ENCODE data around the gene TMEM243. TPM values are rescaled to one million over a fixed set of nuclear protein-coding genes. Genes with fewer than 3 reads are reported as not detected.

The TMEM243 gene
- total and polyA plus RNA-seq, 2 donors (not counting 3 experiments of a cell fraction or from before 2014, with no cell fraction given) = 26.9 to 28.8 TPM

DNA sequence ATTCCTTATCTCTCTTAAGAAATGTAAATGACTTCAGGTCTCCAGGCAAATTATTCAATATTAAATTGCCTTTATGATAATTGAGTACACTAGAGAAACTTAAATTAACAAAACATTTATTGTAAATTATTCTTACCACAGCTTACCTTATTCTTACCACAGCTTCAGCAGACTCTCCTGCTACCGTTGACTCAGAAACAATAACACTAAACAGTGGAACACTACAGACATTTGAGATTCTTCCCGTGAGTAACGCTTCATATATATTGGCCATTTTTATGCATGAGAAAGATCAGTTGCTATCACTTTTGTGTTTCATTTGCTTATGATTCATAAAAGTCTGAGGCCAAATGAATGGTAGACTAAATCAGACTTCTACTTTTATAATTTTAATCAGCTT lies 28.7 kb downstream of the TMEM243 start:
- no peaks in the 10 kb centered on the region for H3K79me2 ChIP-seq (ENCODE audit: control insufficient read depth, insufficient read depth, low read length)

GRCh38 chr7:87188930-87189329 lies 30.6 kb downstream of the TMEM243 start:
- POLR2A ChIA-PET = no interaction called here
- no peak overlapping the region for H2AFZ ChIP-seq (ENCODE audit: low read depth, low read length)
- H4K20me1 ChIP-seq (replicated peaks; ENCODE audit: control insufficient read depth, extremely low read depth, insufficient read depth, low read length) = no peaks in the 10 kb centered on the region
- no peak overlapping the region for H3K9ac ChIP-seq (replicated peaks; ENCODE audit: extremely low read depth, insufficient read depth, low read length)
- DNase-seq (ENCODE audit: low read depth, low spot score) (no peak), FAIRE-seq (no peak)
- TF ChIP-seq FOS (IDR thresholded peaks at IDR 0.05; ENCODE audit: borderline replicate concordance, insufficient read depth, low read length) (no peak), GATA2 (IDR thresholded peaks at IDR 0.05; ENCODE audit: insufficient read depth, insufficient read length, low read depth, low read length) (no peak), POLR2AphosphoS5 (IDR thresholded peaks at IDR 0.05; ENCODE audit: insufficient read depth, low read depth, low read length) (no peak), JUN (IDR thresholded peaks at IDR 0.05; ENCODE audit: borderline replicate concordance, insufficient read depth, insufficient read length, low read depth) (no peak), POLR2A (IDR thresholded peaks at IDR 0.05; ENCODE audit: low read depth, low read length) (no peak), MYC (IDR thresholded peaks at IDR 0.05; ENCODE audit: low read depth, low read length) (no peak), CTCF (IDR thresholded peaks at IDR 0.05; ENCODE audit: extremely low read depth in 1 of 2, insufficient read depth in 1 of 2, low read depth in 1 of 2, low read length in 2 of 2) (no peak), EZH2 (IDR thresholded peaks at IDR 0.05; ENCODE audit: borderline replicate concordance, low read depth, low read length, severe bottlenecking) (no peak)
- TF ChIP-seq, protein P1, sequence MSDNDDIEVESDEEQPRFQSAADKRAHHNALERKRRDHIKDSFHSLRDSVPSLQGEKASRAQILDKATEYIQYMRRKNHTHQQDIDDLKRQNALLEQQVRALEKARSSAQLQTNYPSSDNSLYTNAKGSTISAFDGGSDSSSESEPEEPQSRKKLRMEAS (IDR thresholded peaks at IDR 0.05; ENCODE audit: insufficient read depth, insufficient read length) = no peak
- H3K4me1 ChIP-seq (ENCODE audit: control insufficient read depth, extremely low read depth, insufficient read depth, low read length) = no peaks in the 10 kb centered on the region
- intact Hi-C loops (cut with micrococcal nuclease) = no loop called here
- BruUV-seq (replicated peaks) = no TSS peak
- H3K4me2 ChIP-seq (ENCODE audit: insufficient read depth, low read length) = no peak overlapping the region
- H3K36me3 ChIP-seq (ENCODE audit: control insufficient read depth in 2 of 2, extremely low read depth in 1 of 2, insufficient read depth in 2 of 2, low read length in 2 of 2) = peaks cover 23 to 51% of the 10 kb centered on the region in 2 experiments
- H3K79me2 ChIP-seq (ENCODE audit: control insufficient read depth, insufficient read depth, low read length) = no peaks in the 10 kb centered on the region
- no peaks in the 10 kb centered on the region for H3K9me1 ChIP-seq (replicated peaks; ENCODE audit: control insufficient read depth, extremely low read depth, insufficient read depth, low read length)
- dilution Hi-C loops (cut with MboI; ENCODE audit: extremely low pct_ligation_motif_present, low sequenced_read_pairs) = no loop called here
- no peak overlapping the region for H3K27ac ChIP-seq (ENCODE audit: insufficient read depth, low read depth, low read length)
- no peaks in the 10 kb centered on the region for H3K9me3 ChIP-seq (replicated peaks; ENCODE audit: control insufficient read depth, insufficient read depth, low read length)
- CTCF ChIA-PET = no interaction called here
- H3K4me3 ChIP-seq (replicated peaks in 1 of 3; ENCODE audit: insufficient read depth in 1 of 3, low read depth in 1 of 3, low read length in 3 of 3) = no peak overlapping the region
- H3K27me3 ChIP-seq (ENCODE audit: control insufficient read depth in 2 of 2, insufficient read depth in 2 of 2, low read length in 2 of 2) = no peaks in the 10 kb centered on the region

More for the DNA sequence above, 28.7 kb downstream of the TMEM243 start:
- Histone ChIP-seq H3K4me2 (ENCODE audit: insufficient read depth, low read length) (no peak overlapping the region), H4K20me1 (replicated peaks; ENCODE audit: control insufficient read depth, extremely low read depth, insufficient read depth, low read length) (no peaks in the 10 kb centered on the region), H3K27me3 (ENCODE audit: control insufficient read depth in 2 of 2, insufficient read depth in 2 of 2, low read length in 2 of 2) (no peaks in the 10 kb centered on the region), H3K36me3 (ENCODE audit: control insufficient read depth in 2 of 2, extremely low read depth in 1 of 2, insufficient read depth in 2 of 2, low read length in 2 of 2) (peaks cover 23 to 58% of the 10 kb centered on the region in 2 experiments), H3K4me1 (ENCODE audit: control insufficient read depth, extremely low read depth, insufficient read depth, low read length) (no peaks in the 10 kb centered on the region), H3K9ac (replicated peaks; ENCODE audit: extremely low read depth, insufficient read depth, low read length) (no peak overlapping the region), H3K9me1 (replicated peaks; ENCODE audit: control insufficient read depth, extremely low read depth, insufficient read depth, low read length) (no peaks in the 10 kb centered on the region), H3K27ac (ENCODE audit: insufficient read depth, low read depth, low read length) (no peak overlapping the region), H3K4me3 (replicated peaks in 1 of 3; ENCODE audit: insufficient read depth in 1 of 3, low read depth in 1 of 3, low read length in 3 of 3) (no peak overlapping the region), H2AFZ (ENCODE audit: low read depth, low read length) (no peak overlapping the region), H3K9me3 (replicated peaks; ENCODE audit: control insufficient read depth, insufficient read depth, low read length) (no peaks in the 10 kb centered on the region)
- ChIA-PET POLR2A (no interaction called here), CTCF (interaction anchor here (1.3 kb wide), 1 partner anchor 22 kb away, joined by 3 read pairs; no protein-coding TSS in a partner anchor)
- BruUV-seq (replicated peaks) = no TSS peak
- TF ChIP-seq FOS (IDR thresholded peaks at IDR 0.05; ENCODE audit: borderline replicate concordance, insufficient read depth, low read length) = no peak
- intact Hi-C loops (cut with micrococcal nuclease) (loop anchor here (10.0 kb wide), 1 partner anchor 64 kb away; no protein-coding TSS in a partner anchor), dilution Hi-C loops (cut with MboI; ENCODE audit: extremely low pct_ligation_motif_present, low sequenced_read_pairs) (no loop called here)
- FAIRE-seq (no peak), DNase-seq (ENCODE audit: low read depth, low spot score) (no peak)

Data from endothelial cell of umbilical vein (primary cell).